ENCODE data around the gene PYURF.

- TF ChIP-seq CTCF (conservative IDR thresholded peaks at IDR 0.05; ENCODE audit: low read depth, low read length), result no peak
- TF ChIP-seq EZH2 (IDR thresholded peaks at IDR 0.05; ENCODE audit: borderline replicate concordance, low read depth, low read length, poor library complexity, severe bottlenecking), result no peak
Observed at GRCh38 chr4:88517825-88518224, 5.8 kb downstream of the PYURF start.

All from A673 (cell line).